IMR-90 (cell line): ENCODE results near the gene PALLD. TPM values are rescaled to one million over a fixed set of nuclear protein-coding genes. Genes with fewer than 3 reads are reported as not detected.

Source experiments
- ATAC-seq: fragments of 200-7000 bp; cut with Tn5 transposase; 2 replicates; pipeline ENCODE4 v1.9.1; 2020; ENCODE audit warnings: low read depth, mild to moderate bottlenecking, moderate library complexity
- BruUV-seq: library from RNA; stranded (reverse); fragments of 400-500 nt; replicated peaks from 2 replicates; lab custom pipeline; 2021; lab: Mats Ljungman, UMichigan
- CTCF ChIA-PET: fragments of 300-600 bp; formaldehyde crosslinking; extraction: SDS; loops from one replicate; lab custom pipeline; 2021; ENCODE audit warnings: antibody characterized with exemption; lab: Yijun Ruan, JAX
- POLR2A ChIA-PET: fragments of 300-600 bp; sonication (Branson Sonifier 250); formaldehyde crosslinking; loops from one replicate; lab custom pipeline; 2022; ENCODE audit warnings: antibody characterized with exemption; ENCODE audit not compliant: unreplicated experiment; lab: Charles Lee
- DNase-seq: peaks from one replicate; pipeline ENCODE4 v3.0.0; 2013
- H2AFZ ChIP-seq: replicated peaks from 2 replicates; pipeline ENCODE3; 2013; ENCODE audit warnings: low read length, mild to moderate bottlenecking; ENCODE audit not compliant: poor library complexity
- H2AK5ac ChIP-seq: 2 replicates; pipeline ENCODE4 v1.6.1; 2013; ENCODE audit warnings: low read depth, low read length, inconsistent platforms
- H2AK9ac ChIP-seq: replicated peaks from 2 replicates; pipeline ENCODE3; 2013; ENCODE audit warnings: mild to moderate bottlenecking, low read depth, low read length, moderate library complexity; ENCODE audit not compliant: poor library complexity
- H2BK120ac ChIP-seq: 2 replicates; pipeline ENCODE4 v1.6.1; 2013; ENCODE audit warnings: low read depth, low read length, inconsistent platforms
- H2BK15ac ChIP-seq: 3 replicates; pipeline ENCODE4 v1.6.1; 2013; ENCODE audit warnings: low read depth, low read length, inconsistent platforms
- H2BK20ac ChIP-seq: 2 replicates; pipeline ENCODE4 v1.6.1; 2013; ENCODE audit warnings: low read depth, mild to moderate bottlenecking, inconsistent platforms, low read length, moderate library complexity
- H2BK5ac ChIP-seq: 2 replicates; pipeline ENCODE4 v1.6.1; 2013; ENCODE audit warnings: mild to moderate bottlenecking, low read depth, low read length, inconsistent platforms; ENCODE audit not compliant: poor library complexity, severe bottlenecking
- H3K14ac ChIP-seq: replicated peaks from 2 replicates; pipeline ENCODE4 v1.6.1; 2013; ENCODE audit warnings: low read depth, low read length, inconsistent platforms
- H3K18ac ChIP-seq: 2 replicates; pipeline ENCODE4 v1.6.1; 2013; ENCODE audit warnings: low read depth, low read length, control low read depth
- H3K23ac ChIP-seq: 2 replicates; pipeline ENCODE4 v1.6.1; 2013; ENCODE audit warnings: low read depth, low read length, inconsistent platforms
- H3K27ac ChIP-seq: 2 replicates; pipeline ENCODE4 v1.5.1; 2013; ENCODE audit warnings: mild to moderate bottlenecking, control low read depth, low read length; ENCODE audit not compliant: insufficient read depth
- H3K27me3 ChIP-seq: 2 replicates; pipeline ENCODE4 v1.6.1; 2013; ENCODE audit warnings: low read length; ENCODE audit not compliant: control insufficient read depth, insufficient read depth
- H3K36me3 ChIP-seq: 2 replicates; pipeline ENCODE4 v1.6.1; 2013; ENCODE audit warnings: low read length, mixed read lengths; ENCODE audit not compliant: control insufficient read depth, insufficient read depth
- H3K4ac ChIP-seq: 2 replicates; pipeline ENCODE4 v1.6.1; 2013; ENCODE audit warnings: low read depth, low read length, inconsistent platforms
- H3K4me1 ChIP-seq: 2 replicates; pipeline ENCODE4 v1.6.1; 2013; ENCODE audit warnings: low read length, mixed read lengths; ENCODE audit not compliant: control insufficient read depth, insufficient read depth
- H3K4me2 ChIP-seq: 2 replicates; pipeline ENCODE4 v1.6.1; 2013; ENCODE audit warnings: low read depth, mild to moderate bottlenecking, control low read depth, low read length, moderate library complexity
- H3K4me3 ChIP-seq: 2 replicates; pipeline ENCODE4 v1.5.1; 2013; ENCODE audit warnings: low read depth, mild to moderate bottlenecking, control low read depth, low read length, moderate library complexity; ENCODE audit not compliant: insufficient read depth
- H3K56ac ChIP-seq: 2 replicates; pipeline ENCODE4 v1.6.1; 2013; ENCODE audit warnings: low read length, inconsistent platforms; ENCODE audit not compliant: insufficient read depth; ENCODE audit errors: extremely low read depth
- H3K79me1 ChIP-seq, 2 experiments: 2 replicates each; pipeline ENCODE4 v1.6.1; 2013; ENCODE audit warnings: low read length in 2 of 2, inconsistent platforms in 1 of 2, low read depth in 1 of 2
- H3K9ac ChIP-seq: 2 replicates; pipeline ENCODE4 v1.6.1; 2013; ENCODE audit warnings: low read depth, low read length, control low read depth
- H3K9me1 ChIP-seq: 2 replicates; pipeline ENCODE4 v1.6.1; 2013; ENCODE audit warnings: low read length, inconsistent platforms; ENCODE audit not compliant: insufficient read depth
- H3K9me3 ChIP-seq: 2 replicates; pipeline ENCODE4 v1.6.1; 2013; ENCODE audit warnings: low read length; ENCODE audit not compliant: control insufficient read depth, insufficient read depth
- H4K20me1 ChIP-seq: 2 replicates; pipeline ENCODE4 v1.6.1; 2013; ENCODE audit warnings: low read length, inconsistent platforms; ENCODE audit not compliant: insufficient read depth
- H4K5ac ChIP-seq: 2 replicates; pipeline ENCODE4 v1.6.1; 2013; ENCODE audit warnings: mild to moderate bottlenecking, low read depth, low read length, control low read depth
- H4K8ac ChIP-seq, 2 experiments: 2 replicates each; pipeline ENCODE4 v1.6.1; 2013; ENCODE audit warnings: low read depth in 2 of 2, low read length in 2 of 2, control low read depth in 1 of 2, inconsistent platforms in 1 of 2
- H4K91ac ChIP-seq: 2 replicates; pipeline ENCODE4 v1.6.1; 2013; ENCODE audit warnings: low read depth, low read length, inconsistent platforms; ENCODE audit not compliant: insufficient read depth
- BHLHE40 ChIP-seq: fragments of 150-350 bp; IDR thresholded peaks from 2 replicates; pipeline ENCODE4 v1.6.1; 2016; ENCODE audit warnings: mild to moderate bottlenecking, low read depth, low read length
- ELK1 ChIP-seq: fragments of 150-350 bp; IDR thresholded peaks from 2 replicates; pipeline ENCODE4 v1.6.1; 2016; ENCODE audit warnings: low read depth, mild to moderate bottlenecking, low read length, moderate library complexity, borderline replicate concordance
- FOS ChIP-seq: fragments of 150-350 bp; IDR thresholded peaks from 2 replicates; pipeline ENCODE4 v1.6.1; 2016; ENCODE audit warnings: low read depth, low read length
- NFE2L2 ChIP-seq: fragments of 150-350 bp; IDR thresholded peaks from 2 replicates; pipeline ENCODE4 v1.6.1; 2016; ENCODE audit warnings: low read depth, mild to moderate bottlenecking, low read length
- RAD21 ChIP-seq: IDR thresholded peaks from 2 replicates; pipeline ENCODE4 v1.6.1; 2012; ENCODE audit warnings: low read length, improper control_type of control experiment
- SMC3 ChIP-seq: fragments of 150-350 bp; IDR thresholded peaks from 2 replicates; pipeline ENCODE4 v1.6.1; 2016; ENCODE audit warnings: low read depth, mild to moderate bottlenecking, antibody characterized with exemption, low read length, moderate library complexity
- WGBS, 2 experiments: methylation state at CpG; one replicate each; pipeline versions ENCODE4 v1.1.5 to v1.1.7; 2013; ENCODE audit warnings: missing lambda C conversion rate in 2 of 2; ENCODE audit not compliant: insufficient read length in 1 of 2; ENCODE audit errors: extremely low coverage in 2 of 2; 5-methylcytosine and 5-hydroxymethylcytosine counted together
- dilution Hi-C: fragments of 300-500 bp; cut with HindIII; formaldehyde crosslinking; loops from one replicate; pipeline ENCODE4 v1.14.3; 2018; ENCODE audit warnings: low sequenced_read_pairs; ENCODE audit not compliant: unreplicated experiment
- in situ Hi-C: fragments of 300-500 bp; cut with MboI; formaldehyde crosslinking; loops from 3 replicates; pipeline ENCODE4 v1.14.3; 2019; ENCODE audit warnings: low sequenced_read_pairs, inconsistent platforms, mixed read lengths
- intact Hi-C: fragments of 100-400 bp; cut with micrococcal nuclease; formaldehyde crosslinking; loops from 2 replicates; pipeline ENCODE4 v1.10.0; 2022
- polyA plus RNA-seq, 3 experiments: library from polyadenylated mRNA; depleted of rRNA; stranded (reverse); fragments of >200 nt; gene quantifications; 2 replicates each; pipeline ENCODE4 v1.2.3, GENCODE V29; 2012; ENCODE audit warnings: low replicate concordance in 1 of 3
- total RNA-seq: library from RNA; depleted of rRNA; stranded (reverse); fragments of >200 nt; gene quantifications from 2 replicates; pipeline ENCODE4 v1.2.3, GENCODE V29; 2012

The PALLD gene
- total and polyA plus RNA-seq, 2 of the 4 experiments (the other 2 are of a cell fraction): 91.0 to 91.9 TPM

GRCh38 chr4:168652755-168653154 lies 155.9 kb downstream of the PALLD start:
- H3K18ac ChIP-seq: no peak overlapping the region
- no peaks in the 10 kb centered on the region for H4K20me1 ChIP-seq
- no peaks in the 10 kb centered on the region for H3K36me3 ChIP-seq
- ChIA-PET CTCF (interaction anchor here (0.9 kb wide), 1 partner anchor 13 kb away, joined by 3 read pairs; no protein-coding TSS in a partner anchor), POLR2A (no interaction called here)
- H2AK9ac ChIP-seq: no peak overlapping the region
- no CpG with 5 or more reads among the region's 2 CpGs for WGBS, 2 experiments
- H3K4ac ChIP-seq: no peak overlapping the region
- ATAC-seq (no peak), DNase-seq (no peak)
- H3K4me1 ChIP-seq: peaks cover 5% of the 10 kb centered on the region
- H3K56ac ChIP-seq: no peak overlapping the region
- no peaks in the 10 kb centered on the region for H3K79me1 ChIP-seq
- TF ChIP-seq FOS (no peak), SMC3 (no peak), ELK1 (no peak), BHLHE40 (no peak), NFE2L2 (no peak), RAD21 (no peak)
- no peaks in the 10 kb centered on the region for H3K9me3 ChIP-seq
- H3K27me3 ChIP-seq: 0 out of 2 replicates have a peak, but pooled peaks cover 4% of the 10 kb centered on the region
- H3K14ac ChIP-seq: no peak overlapping the region
- H4K5ac ChIP-seq: no peak overlapping the region
- no peak overlapping the region for H2BK20ac ChIP-seq
- H2BK15ac ChIP-seq: no peak overlapping the region
- H2BK120ac ChIP-seq: no peak overlapping the region
- no peak overlapping the region for H3K9ac ChIP-seq
- H2BK5ac ChIP-seq: no peak overlapping the region
- intact Hi-C loops: no loop called here
- no peak overlapping the region for H2AFZ ChIP-seq
- no peak overlapping the region for H2AK5ac ChIP-seq
- no peak overlapping the region for H4K8ac ChIP-seq
- H3K23ac ChIP-seq: no peak overlapping the region
- H3K27ac ChIP-seq: no peak overlapping the region
- dilution Hi-C loops: no loop called here
- no peak overlapping the region for H3K4me3 ChIP-seq
- in situ Hi-C loops: no loop called here
- H4K91ac ChIP-seq: no peak overlapping the region
- no peaks in the 10 kb centered on the region; the same call in 1 of the 2 replicates for H3K9me1 ChIP-seq
- no peak overlapping the region for H3K4me2 ChIP-seq
- no TSS peak for BruUV-seq
